ENCODE results near the gene CALML3. TPM values are rescaled to one million over a fixed set of nuclear protein-coding genes. Genes with fewer than 3 reads are reported as not detected.

CALML3 gene
- total RNA-seq, 1 donor from 2014 or later: not detected

- H3K4me1 Mint-ChIP-seq (ENCODE audit: low read depth): peaks cover 31% of the 10 kb centered on the region
- H3K9me3 Mint-ChIP-seq: no peaks in the 10 kb centered on the region
- no peaks in the 10 kb centered on the region for H3K36me3 Mint-ChIP-seq (ENCODE audit: low read depth)
- H3K27ac Mint-ChIP-seq: peak overlapping the region; percentile 79
- peak overlapping the region; percentile 27 for H3K4me3 Mint-ChIP-seq (ENCODE audit: low read depth)
- H3K27me3 Mint-ChIP-seq (ENCODE audit: low read depth): peaks cover 7% of the 10 kb centered on the region
- no peak for DNase-seq (ENCODE audit: low spot score)
- intact Hi-C loops (cut with micrococcal nuclease): loop anchor here (1.0 kb wide), 1 partner anchor 12 kb away; no protein-coding TSS in a partner anchor
These were observed 39.9 kb downstream of the CALML3 start for GRCh38 chr10:5564537-5565204.

GRCh38 chr10:5565205-5565545 is 40.4 kb downstream of the CALML3 start:
- Mint-ChIP-seq H3K27ac (peak overlapping the region; percentile 79), H3K4me3 (ENCODE audit: low read depth) (peak overlapping the region; percentile 19), H3K4me1 (ENCODE audit: low read depth) (peaks cover 30% of the 10 kb centered on the region), H3K27me3 (ENCODE audit: low read depth) (peaks cover 6% of the 10 kb centered on the region), H3K36me3 (ENCODE audit: low read depth) (no peaks in the 10 kb centered on the region), H3K9me3 (no peaks in the 10 kb centered on the region)
- intact Hi-C loops (cut with micrococcal nuclease): no loop called here
- DNase-seq (ENCODE audit: low spot score): no peak

GRCh38 chr10:5565671-5566581 is 41.2 kb downstream of the CALML3 start:
- peaks cover 2% of the 10 kb centered on the region for H3K27me3 Mint-ChIP-seq (ENCODE audit: low read depth)
- peaks cover 29% of the 10 kb centered on the region for H3K4me1 Mint-ChIP-seq (ENCODE audit: low read depth)
- H3K9me3 Mint-ChIP-seq: no peaks in the 10 kb centered on the region
- DNase-seq (ENCODE audit: low spot score): no peak
- intact Hi-C loops (cut with micrococcal nuclease): no loop called here
- no peak overlapping the region for H3K27ac Mint-ChIP-seq
- no peak overlapping the region for H3K4me3 Mint-ChIP-seq (ENCODE audit: low read depth)
- H3K36me3 Mint-ChIP-seq (ENCODE audit: low read depth): no peaks in the 10 kb centered on the region

GRCh38 chr10:5566614-5567013 is 41.9 kb downstream of the CALML3 start:
- Mint-ChIP-seq H3K9me3 (no peaks in the 10 kb centered on the region), H3K4me3 (ENCODE audit: low read depth) (no peak overlapping the region), H3K27ac (no peak overlapping the region), H3K4me1 (ENCODE audit: low read depth) (peaks cover 29% of the 10 kb centered on the region), H3K27me3 (ENCODE audit: low read depth) (peaks cover 2% of the 10 kb centered on the region), H3K36me3 (ENCODE audit: low read depth) (no peaks in the 10 kb centered on the region)
- intact Hi-C loops (cut with micrococcal nuclease): no loop called here
- no peak for DNase-seq (ENCODE audit: low spot score)

- Mint-ChIP-seq H3K4me3 (ENCODE audit: low read depth) (no peak overlapping the region), H3K4me1 (ENCODE audit: low read depth) (peaks cover 29% of the 10 kb centered on the region), H3K27me3 (ENCODE audit: low read depth) (peaks cover 1% of the 10 kb centered on the region), H3K9me3 (no peaks in the 10 kb centered on the region), H3K27ac (no peak overlapping the region), H3K36me3 (ENCODE audit: low read depth) (no peaks in the 10 kb centered on the region)
- intact Hi-C loops (cut with micrococcal nuclease): no loop called here
- DNase-seq (ENCODE audit: low spot score): no peak
These were observed 42.7 kb downstream of the CALML3 start for GRCh38 chr10:5567477-5567876.

GRCh38 chr10:5568984-5569383 is 44.2 kb downstream of the CALML3 start:
- DNase-seq (ENCODE audit: low spot score): no peak
- Mint-ChIP-seq H3K4me3 (ENCODE audit: low read depth) (no peak overlapping the region), H3K9me3 (no peaks in the 10 kb centered on the region), H3K27ac (no peak overlapping the region), H3K36me3 (ENCODE audit: low read depth) (no peaks in the 10 kb centered on the region), H3K27me3 (ENCODE audit: low read depth) (no peaks in the 10 kb centered on the region), H3K4me1 (ENCODE audit: low read depth) (peaks cover 27% of the 10 kb centered on the region)
- intact Hi-C loops (cut with micrococcal nuclease): no loop called here

- Mint-ChIP-seq H3K27ac (no peak overlapping the region), H3K4me3 (ENCODE audit: low read depth) (no peak overlapping the region), H3K4me1 (ENCODE audit: low read depth) (peaks cover 21% of the 10 kb centered on the region), H3K36me3 (ENCODE audit: low read depth) (no peaks in the 10 kb centered on the region), H3K9me3 (no peaks in the 10 kb centered on the region), H3K27me3 (ENCODE audit: low read depth) (no peaks in the 10 kb centered on the region)
- no peak for DNase-seq (ENCODE audit: low spot score)
- intact Hi-C loops (cut with micrococcal nuclease): no loop called here
These were observed 44.8 kb downstream of the CALML3 start for GRCh38 chr10:5569568-5569967.

GRCh38 chr10:5570007-5570655 is 45.4 kb downstream of the CALML3 start:
- Mint-ChIP-seq H3K27me3 (ENCODE audit: low read depth) (peaks cover 1% of the 10 kb centered on the region), H3K27ac (no peak overlapping the region), H3K36me3 (ENCODE audit: low read depth) (no peaks in the 10 kb centered on the region), H3K9me3 (no peaks in the 10 kb centered on the region), H3K4me1 (ENCODE audit: low read depth) (peaks cover 16% of the 10 kb centered on the region), H3K4me3 (ENCODE audit: low read depth) (no peak overlapping the region)
- DNase-seq (ENCODE audit: low spot score): no peak
- intact Hi-C loops (cut with micrococcal nuclease): no loop called here

GRCh38 chr10:5570979-5571810 is 46.4 kb downstream of the CALML3 start:
- Mint-ChIP-seq H3K4me1 (ENCODE audit: low read depth) (peaks cover 9% of the 10 kb centered on the region), H3K27me3 (ENCODE audit: low read depth) (peaks cover 2% of the 10 kb centered on the region), H3K27ac (no peak overlapping the region), H3K9me3 (no peaks in the 10 kb centered on the region), H3K4me3 (ENCODE audit: low read depth) (no peak overlapping the region), H3K36me3 (ENCODE audit: low read depth) (no peaks in the 10 kb centered on the region)
- intact Hi-C loops (cut with micrococcal nuclease): no loop called here
- DNase-seq (ENCODE audit: low spot score): no peak

GRCh38 chr10:5571826-5572225 is 47.1 kb downstream of the CALML3 start:
- H3K9me3 Mint-ChIP-seq: no peaks in the 10 kb centered on the region
- intact Hi-C loops (cut with micrococcal nuclease): no loop called here

GRCh38 chr10:5573319-5573950 is 48.7 kb downstream of the CALML3 start:
- Mint-ChIP-seq H3K4me3 (ENCODE audit: low read depth) (no peak overlapping the region), H3K36me3 (ENCODE audit: low read depth) (no peaks in the 10 kb centered on the region), H3K4me1 (ENCODE audit: low read depth) (peaks cover 3% of the 10 kb centered on the region), H3K9me3 (no peaks in the 10 kb centered on the region), H3K27me3 (ENCODE audit: low read depth) (peaks cover 2% of the 10 kb centered on the region), H3K27ac (no peak overlapping the region)
- intact Hi-C loops (cut with micrococcal nuclease): no loop called here
- DNase-seq (ENCODE audit: low spot score): no peak

More at GRCh38 chr10:5571826-5572225, 47.1 kb downstream of the CALML3 start:
- DNase-seq (ENCODE audit: low spot score): no peak
- H3K27me3 Mint-ChIP-seq (ENCODE audit: low read depth): peaks cover 2% of the 10 kb centered on the region
- H3K36me3 Mint-ChIP-seq (ENCODE audit: low read depth): no peaks in the 10 kb centered on the region
- H3K27ac Mint-ChIP-seq: no peak overlapping the region
- H3K4me1 Mint-ChIP-seq (ENCODE audit: low read depth): peaks cover 3% of the 10 kb centered on the region
- H3K4me3 Mint-ChIP-seq (ENCODE audit: low read depth): no peak overlapping the region

All from activated T-helper 2 cell treated with anti-CD3 and anti-CD28 coated beads, Interferon-gamma antibody, Interleukin-2, Interleukin-4, amounts not matched to agents 10 μg/mL and 5 μg/mL and 100 μg/mL, durations not matched to agents 14 hours and 24 hours and 36 hours (primary cell).